Transverse colon (tissue), 4 donors: ENCODE data around the gene RBM20.

Experiments
- EP300 ChIP-seq: sonication (generic); formaldehyde crosslinking; IDR thresholded peaks from one replicate; pipeline ENCODE4 v1.6.1; 2017; ENCODE audit warnings: antibody characterized with exemption, low read depth
- POLR2A ChIP-seq: fragments of 450-650 bp; IDR thresholded peaks from one replicate; pipeline ENCODE4 v1.6.1; 2016; ENCODE audit warnings: antibody characterized with exemption, mild to moderate bottlenecking, moderate library complexity
- POLR2AphosphoS5 ChIP-seq, 3 donors: sonication (generic); formaldehyde crosslinking; IDR thresholded peaks; one replicate each; pipeline ENCODE4 v1.6.1; 2016; ENCODE audit warnings: antibody characterized with exemption in 3 of 3
- TF ChIP-seq, protein P1 (sequence below), 5 experiments: fragments of 200-600 bp in 3 of 5; fragments of 450-650 bp in 2 of 5; sonication (generic) in 3 of 5; IDR thresholded peaks; 1 replicate in 2 of 5; 2 replicates in 3 of 5; pipeline ENCODE4 v1.5.1; 2016 to 2017; ENCODE audit warnings: antibody characterized with exemption in 5 of 5, inconsistent platforms in 3 of 5, mild to moderate bottlenecking in 2 of 5, moderate library complexity in 1 of 5

DNA sequence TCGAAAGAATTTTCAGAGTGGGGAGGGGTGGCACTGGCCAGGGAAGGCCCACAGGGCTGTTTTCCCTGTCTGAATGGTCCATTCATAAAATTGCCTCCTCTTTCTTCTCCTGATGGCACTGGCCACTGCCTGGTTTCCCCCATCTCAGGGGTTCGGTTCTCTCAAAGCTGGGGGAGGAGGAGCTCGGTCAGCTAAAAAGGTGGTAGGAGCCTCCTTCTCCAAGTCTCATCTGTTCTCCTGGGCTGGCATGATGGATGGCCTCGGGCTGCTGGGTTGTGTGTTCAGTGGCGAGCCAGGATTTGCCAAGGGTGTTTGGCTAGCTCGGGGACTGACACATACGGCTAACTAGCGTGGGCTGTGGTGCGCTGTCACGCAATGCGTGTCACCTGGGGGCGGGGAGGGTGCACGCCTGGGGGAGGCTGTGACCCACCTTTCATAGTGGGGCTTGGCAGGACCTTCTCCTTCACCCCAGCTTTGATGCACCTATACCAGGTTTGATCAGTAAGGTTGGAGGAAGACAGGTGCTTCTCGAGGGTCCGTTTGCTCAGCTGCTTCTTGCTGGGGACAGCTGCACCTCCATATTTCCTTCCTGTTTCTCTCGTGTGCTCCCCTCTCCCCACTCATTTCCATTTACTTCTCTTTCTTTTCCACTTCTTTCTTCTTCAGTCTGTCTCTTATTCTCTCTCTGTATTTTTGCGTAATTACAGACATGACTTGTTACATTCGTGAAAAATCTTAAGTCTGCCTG, 36.3 kb downstream of the RBM20 start:
- TF ChIP-seq EP300 (no peak), POLR2A (no peak), POLR2AphosphoS5 (IDR thresholded peaks at IDR 0.05) (no peak)
- TF ChIP-seq, protein P1, sequence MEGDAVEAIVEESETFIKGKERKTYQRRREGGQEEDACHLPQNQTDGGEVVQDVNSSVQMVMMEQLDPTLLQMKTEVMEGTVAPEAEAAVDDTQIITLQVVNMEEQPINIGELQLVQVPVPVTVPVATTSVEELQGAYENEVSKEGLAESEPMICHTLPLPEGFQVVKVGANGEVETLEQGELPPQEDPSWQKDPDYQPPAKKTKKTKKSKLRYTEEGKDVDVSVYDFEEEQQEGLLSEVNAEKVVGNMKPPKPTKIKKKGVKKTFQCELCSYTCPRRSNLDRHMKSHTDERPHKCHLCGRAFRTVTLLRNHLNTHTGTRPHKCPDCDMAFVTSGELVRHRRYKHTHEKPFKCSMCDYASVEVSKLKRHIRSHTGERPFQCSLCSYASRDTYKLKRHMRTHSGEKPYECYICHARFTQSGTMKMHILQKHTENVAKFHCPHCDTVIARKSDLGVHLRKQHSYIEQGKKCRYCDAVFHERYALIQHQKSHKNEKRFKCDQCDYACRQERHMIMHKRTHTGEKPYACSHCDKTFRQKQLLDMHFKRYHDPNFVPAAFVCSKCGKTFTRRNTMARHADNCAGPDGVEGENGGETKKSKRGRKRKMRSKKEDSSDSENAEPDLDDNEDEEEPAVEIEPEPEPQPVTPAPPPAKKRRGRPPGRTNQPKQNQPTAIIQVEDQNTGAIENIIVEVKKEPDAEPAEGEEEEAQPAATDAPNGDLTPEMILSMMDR (IDR thresholded peaks at IDR 0.05) = no peak
